GM18511 (cell line): ENCODE data around the gene THOC5.
"Not testable (repeated sequence)": the region's sequence is repeated elsewhere in the genome, so short reads cannot be mapped to it uniquely, and the experiment has no call there.

Source experiments
- ATAC-seq: cut with Tn5 transposase; IDR thresholded peaks from one replicate; pipeline ENCODE4 v1.9.1; 2021; ENCODE audit warnings: mild to moderate bottlenecking, moderate library complexity; ENCODE audit not compliant: unreplicated experiment

Gene THOC5

DNA sequence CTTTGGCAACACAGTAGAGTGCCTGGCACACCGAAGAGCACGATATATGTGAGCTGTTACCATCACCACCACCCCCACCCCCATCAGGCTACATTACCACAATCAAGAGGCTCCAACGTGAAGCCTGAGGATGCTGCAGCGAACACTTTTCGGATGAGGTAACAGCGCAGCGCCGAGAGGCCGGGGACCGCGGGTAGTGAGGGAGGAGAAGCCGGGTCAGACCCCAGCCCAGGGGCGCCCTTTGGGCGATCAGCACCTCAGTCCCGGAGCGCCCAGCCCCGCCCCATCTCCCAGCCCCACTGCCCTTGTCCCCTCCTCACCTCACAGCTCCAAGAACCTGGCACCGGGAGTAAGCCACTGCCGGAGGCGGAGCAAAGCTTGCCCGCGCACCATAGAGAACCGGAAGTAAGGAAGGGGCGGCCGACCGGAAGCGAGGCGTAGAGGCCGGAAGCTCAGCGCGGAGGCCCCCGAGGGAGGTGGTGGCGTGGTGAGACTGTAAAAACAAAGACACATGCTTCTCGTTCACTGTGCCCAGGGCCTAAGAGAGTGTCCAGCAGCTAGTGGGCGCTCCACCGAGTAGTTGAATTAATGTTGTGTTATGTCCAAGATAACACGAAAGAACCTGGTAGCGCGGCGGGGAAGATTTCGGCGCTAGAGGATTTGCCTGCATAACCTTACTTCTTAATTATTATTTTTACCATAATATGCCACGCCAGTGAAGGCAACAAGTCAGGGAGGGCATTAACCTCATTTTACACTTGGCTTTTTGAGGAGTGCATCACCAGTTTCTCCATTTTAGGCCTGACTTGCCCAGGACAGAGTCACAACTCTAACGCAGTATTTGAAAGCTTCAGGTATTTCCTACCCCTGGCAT lies at the start of gene THOC5:
TSS of gene THOC5 (minus strand) at position 407 of the 874 bp plus-strand sequence. CDS start 4,610 bp downstream, outside the sequence.
- ATAC-seq: peak; percentile 97

DNA sequence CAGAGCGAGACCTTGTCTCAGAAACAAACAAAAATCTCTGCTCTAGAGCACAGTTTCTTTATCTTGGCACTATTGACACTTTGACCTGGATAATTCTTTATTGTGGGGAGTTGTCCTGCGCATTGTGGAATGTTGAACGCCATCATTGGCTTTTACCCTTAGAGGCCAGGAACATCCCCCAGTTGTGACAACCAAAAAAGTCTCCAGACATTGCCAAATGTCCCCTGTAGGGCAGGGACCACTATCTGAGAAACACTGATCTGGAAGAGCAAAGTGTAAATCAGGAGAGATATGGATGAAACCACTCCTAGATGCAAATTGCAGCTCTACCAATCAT lies 45.1 kb upstream of the THOC5 start:
- ATAC-seq: no peak

DNA sequence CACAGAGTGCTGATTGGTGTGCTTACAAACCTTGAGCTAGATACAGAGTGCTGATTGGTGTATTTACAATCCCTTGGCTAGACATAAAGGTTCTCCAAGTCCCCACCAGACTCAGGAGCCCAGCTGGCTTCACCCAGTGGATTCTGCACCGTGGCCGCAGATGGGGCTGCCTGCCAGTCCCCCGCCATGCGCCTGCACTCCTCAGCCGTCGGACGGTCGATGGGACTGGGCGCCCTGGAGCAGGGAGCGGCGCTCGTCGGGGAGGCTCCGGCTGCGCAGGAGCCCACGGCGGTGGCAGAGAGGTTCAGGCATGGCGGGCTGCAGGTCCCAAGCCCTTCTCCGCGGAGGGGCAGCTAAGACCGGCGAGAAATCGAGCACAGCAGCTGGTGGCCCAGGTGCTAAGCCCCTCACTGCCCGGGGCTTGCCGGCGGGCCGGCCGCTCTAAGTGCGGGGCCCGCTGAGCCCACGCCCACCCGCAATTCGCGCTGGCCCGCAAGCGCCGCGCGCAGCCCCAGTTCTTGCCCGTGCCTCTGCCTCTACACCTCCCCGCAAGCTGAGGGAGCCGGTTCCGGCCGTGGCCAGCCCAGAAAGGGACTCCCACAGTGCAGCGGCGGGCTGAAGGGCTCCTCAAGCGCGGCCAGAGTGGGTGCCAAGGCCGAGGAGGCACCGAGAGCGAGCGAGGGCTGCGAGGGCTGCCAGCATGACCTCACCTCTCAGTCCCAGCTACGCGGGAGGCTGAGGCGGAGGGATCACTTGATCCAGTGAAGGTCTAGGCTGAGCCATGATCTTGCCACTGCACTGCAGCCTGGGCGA lies 44.5 kb upstream of the THOC5 start:
- not testable (repeated sequence) for ATAC-seq

DNA sequence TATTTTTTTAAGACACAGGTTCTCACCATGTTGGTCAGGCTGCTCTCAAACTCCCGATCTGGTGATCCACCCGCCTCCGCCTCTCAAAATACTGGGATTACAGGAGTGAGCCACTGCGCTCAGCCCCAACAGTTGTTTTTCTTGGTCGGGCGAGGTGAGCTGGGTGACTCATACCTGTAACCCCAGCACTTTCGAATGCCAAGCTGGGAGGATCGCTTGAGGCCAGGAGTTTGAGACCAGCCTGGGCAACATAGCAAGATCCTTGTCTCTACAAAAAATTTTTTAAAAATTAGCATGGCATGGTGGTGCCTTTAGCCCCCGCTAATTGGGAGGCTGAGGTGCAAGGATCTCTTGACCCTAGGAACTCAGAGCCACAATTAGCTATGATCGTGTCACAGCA lies 42.9 kb upstream of the THOC5 start:
- ATAC-seq: no peak

DNA sequence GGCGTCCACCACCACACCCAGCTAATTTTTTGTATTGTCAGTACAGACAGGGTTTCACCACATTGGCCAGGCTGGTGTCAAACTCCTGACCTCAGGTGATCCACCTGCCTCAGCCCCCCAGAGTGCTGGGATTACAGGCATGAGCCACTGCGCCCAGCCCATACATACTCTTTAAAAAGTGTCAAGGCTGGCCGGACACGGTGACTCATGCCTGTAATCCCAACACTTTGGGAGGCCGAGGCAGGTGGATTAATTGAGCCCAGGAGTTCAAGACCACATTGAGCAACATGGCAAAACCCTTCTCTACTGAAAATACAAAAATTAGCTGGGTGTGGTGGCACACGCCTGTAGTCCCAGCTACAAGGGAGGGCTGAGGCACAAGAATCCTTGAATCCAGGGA lies 40.9 kb upstream of the THOC5 start:
- ATAC-seq: not testable (repeated sequence)

DNA sequence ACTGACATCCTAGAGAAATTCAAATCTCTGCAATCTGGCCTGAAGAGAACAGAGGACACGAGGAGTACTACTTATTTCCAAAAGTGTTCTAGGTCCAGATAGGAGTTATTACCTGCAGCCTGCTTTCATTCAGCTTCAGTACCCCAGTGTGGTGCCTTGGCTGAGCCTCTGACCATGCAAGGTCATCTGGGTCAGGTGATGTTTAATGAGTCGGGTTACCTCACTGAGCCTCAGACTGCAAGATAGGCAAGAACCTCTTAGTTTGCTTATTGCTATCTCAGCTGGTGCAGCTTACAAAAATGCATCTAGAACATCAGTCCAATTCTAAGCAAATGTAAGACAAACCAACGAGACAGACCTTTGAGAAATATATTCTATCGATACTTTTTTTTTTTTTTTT lies 40.4 kb upstream of the THOC5 start:
- no peak for ATAC-seq

DNA sequence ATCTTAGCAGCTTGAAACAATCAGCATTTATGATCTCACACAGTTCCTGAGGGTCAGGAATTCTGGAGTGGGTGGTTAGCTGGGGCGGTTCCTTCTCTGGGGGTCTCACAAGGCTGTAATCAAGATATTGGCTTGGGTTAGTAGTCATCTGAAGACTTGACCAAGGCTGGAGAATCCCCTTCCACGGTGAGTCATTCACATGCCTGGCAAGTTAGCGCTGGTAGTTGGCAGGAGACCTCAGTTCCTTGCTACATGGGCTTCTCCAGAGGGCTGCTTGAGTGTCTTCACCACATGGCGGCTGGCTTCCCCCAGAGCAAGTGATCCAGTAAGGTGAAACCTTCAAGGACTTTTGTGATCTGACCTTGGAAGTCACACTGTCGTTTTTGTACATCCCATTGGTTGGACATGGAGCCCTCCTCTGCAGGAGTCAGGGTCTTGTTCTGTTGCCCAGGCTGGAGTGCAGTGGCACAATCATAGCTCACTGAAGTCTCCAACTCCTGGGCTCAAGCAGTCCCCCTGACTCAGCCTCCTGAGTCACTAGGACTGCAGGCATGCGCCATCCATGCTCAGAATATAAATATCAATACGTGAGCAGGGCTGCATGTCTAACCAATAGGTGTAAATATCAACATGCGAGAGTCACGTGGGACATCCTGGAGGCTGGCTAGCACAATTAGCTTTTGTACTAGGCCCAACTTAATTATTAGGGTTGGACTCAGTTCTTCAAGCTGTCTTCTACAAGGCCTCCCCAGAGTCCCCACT lies 34.6 kb upstream of the THOC5 start:
- no peak for ATAC-seq

DNA sequence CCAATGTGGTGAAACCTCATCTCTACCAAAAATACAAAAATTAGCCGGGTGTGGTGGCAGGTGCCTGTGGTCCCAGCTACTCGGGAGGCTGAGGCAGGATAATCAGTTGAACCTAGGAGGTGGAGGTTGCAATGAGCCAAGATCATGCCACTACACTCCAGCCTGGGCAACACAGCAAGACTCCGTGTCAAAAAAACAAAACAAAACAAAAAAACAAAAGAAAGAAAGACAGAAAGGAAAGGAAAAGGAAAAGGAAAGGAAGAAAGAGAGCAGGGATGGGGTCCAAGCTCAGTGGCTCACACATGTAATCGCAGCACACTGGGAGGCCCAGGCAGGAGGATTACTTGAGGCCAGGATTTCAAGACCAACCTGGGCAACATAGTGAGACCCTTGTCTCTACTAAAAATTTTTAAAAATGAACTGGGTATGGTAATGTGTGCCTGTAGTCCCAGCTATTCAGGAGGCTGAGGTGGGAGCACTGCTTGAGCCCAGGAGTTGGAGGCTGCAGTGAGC lies 32.7 kb upstream of the THOC5 start:
- not testable (repeated sequence) for ATAC-seq

DNA sequence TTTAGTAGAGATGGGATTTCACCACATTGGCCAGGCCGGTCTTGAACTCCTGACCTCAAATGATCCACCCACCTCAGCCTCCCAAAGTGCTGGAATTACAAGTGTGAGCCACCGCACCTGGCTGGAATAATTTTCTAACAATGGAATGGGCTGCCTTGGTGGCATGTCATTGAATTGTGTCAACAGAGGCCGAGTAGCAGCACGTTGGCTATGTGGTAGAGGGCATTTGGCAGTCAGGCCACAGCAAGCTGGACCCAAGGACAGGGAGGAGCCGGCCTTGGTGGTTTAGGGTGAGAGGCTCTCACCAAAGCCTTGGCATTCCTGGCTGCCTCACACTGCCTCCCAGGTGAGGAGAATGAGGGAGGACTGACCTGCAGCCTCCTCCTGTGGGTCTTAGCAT lies 31.4 kb upstream of the THOC5 start:
- no peak for ATAC-seq

DNA sequence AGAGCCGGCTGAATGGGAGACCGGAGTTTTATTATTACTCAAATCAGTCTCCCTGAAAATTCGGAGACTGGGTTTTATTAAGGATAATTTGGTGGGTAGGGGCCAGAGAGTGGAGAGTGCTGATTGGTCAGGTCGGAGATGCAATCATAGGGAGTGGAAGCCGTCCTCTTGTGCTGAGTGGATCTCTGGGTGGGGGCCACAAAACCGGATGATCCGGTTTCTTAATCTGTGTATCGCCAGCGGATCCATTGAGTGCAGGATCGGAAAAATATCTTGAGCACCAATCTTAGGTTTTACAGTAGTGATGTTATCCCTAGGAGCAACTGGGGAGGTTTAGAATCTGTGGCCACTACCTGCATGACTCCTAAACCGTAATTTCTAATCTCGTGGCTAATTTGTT lies 28.2 kb upstream of the THOC5 start:
- ATAC-seq: no peak

DNA sequence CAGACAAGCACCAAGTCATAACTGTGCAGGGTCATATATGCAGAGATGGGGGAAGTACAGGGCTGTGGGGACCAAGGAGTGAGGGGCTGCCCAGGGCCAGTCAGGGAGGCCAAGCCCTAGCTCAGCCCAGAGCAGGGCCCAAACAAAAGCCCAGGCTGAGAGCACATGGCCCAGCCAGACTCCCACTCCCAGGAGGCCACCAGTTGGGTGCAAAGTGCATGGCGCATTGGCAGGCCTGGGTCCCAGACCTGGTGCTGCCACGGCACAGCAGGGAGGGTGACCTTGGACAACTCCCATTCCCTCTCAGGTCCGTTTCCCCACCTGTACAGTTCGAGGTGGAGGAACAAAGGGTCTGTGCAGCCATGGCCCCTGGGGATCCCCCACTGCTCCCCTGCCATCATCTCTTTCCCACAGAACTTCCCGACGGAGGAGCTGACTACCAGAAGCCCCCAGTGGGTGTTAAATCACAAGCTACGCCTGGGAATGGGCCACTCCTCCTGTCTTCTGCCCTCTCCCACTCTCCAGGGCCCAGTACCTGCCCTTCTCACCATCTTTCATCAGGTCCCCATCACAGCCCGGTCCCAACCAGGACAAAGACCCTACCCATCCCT lies 26.7 kb upstream of the THOC5 start:
- ATAC-seq: peak; percentile 12

DNA sequence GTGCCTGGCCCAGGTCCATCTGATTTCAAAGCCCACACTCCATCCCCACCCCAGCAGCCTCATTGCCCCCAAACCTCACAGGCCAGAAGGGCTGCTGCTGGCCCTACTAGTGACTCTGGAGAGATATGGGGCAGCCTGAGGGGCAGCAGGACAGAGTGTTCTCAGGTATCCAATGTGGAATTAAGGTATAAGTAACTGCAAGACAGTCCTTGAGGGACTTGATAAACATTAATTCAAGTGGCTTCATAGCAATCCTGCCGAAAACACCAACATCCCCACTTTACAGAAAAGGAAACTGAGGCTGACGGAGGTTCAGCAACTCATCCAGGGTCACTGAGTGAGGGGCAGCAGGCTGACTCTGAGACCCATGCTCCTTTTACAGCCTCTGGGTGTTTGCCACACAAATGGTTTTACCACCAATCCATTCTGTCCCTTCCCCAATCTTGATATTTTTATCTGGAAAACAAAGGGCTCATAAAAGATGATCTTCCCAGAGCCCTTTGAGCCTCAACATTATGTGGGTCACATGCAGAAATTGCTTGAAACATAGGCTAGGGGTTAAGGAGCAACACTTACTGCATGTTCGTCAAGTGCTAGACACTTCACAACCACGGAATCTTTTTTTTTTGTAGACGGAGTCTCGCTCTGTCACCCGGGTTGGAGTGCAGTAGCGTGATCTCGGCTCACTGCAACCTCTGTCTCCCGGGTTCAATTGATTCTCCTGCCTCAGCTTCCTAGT lies 25.1 kb upstream of the THOC5 start:
- ATAC-seq: no peak

DNA sequence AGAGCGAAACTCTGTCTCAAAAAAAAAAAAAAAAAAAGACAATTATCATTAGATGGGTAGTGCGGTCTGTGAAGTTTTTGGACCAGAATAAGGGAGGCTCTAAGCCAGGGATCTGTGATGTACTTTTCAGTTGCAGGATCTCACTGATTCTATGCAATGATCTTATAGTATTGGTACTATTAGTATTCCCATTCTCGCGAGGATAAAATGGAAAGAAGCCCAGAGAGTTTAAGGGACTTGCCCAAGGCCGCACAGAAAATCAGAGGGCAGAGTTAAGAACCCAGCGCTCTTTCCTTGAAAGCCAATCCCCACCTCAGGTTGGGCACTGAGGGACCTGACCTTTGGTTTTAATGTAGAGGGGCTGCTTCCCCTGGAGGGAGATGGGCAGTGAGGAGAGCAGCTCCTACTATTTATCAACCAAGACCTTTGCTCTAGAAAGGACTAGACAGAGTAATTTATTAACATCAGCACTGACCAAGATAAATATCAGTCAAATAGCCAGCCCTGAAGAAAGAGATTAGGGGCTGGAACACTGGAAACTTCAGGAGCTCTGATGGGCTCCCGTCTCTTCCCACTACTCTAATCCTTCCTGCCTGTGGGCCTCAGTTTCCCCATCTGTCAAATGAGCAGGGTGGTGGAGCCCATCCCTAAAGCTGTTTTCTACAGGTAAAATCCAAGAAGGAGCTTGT lies 21.3 kb upstream of the THOC5 start:
- ATAC-seq: no peak

DNA sequence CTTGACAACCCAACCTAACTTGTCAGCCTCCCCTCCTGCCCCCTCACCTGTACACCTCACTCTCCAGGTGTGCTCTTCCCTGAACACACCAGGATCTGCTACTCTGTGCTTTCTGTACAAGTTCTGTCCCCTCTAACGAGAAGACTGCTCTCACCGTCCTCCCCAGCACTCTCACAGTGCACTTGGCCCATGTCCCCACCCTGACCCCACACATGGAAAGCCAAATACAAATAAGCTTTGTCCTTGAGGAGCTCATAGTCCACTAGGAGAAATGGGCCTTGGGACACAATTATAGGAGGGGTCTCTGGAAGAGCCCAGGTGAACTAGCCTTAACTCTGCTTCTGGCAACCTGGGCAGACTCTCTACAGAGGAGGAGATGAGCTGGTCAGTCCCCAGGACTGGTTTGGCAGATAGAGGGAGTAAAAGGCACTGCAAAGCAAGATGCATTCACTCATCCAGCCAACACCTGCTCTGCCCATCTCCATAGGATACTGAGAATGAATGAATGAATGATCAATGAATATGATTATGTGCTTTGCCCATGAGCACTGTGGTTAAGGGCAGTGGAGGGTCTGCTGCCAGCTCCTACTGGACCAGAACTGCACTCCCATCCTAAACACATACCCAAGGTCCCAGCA lies 17.5 kb upstream of the THOC5 start:
- ATAC-seq: no peak

DNA sequence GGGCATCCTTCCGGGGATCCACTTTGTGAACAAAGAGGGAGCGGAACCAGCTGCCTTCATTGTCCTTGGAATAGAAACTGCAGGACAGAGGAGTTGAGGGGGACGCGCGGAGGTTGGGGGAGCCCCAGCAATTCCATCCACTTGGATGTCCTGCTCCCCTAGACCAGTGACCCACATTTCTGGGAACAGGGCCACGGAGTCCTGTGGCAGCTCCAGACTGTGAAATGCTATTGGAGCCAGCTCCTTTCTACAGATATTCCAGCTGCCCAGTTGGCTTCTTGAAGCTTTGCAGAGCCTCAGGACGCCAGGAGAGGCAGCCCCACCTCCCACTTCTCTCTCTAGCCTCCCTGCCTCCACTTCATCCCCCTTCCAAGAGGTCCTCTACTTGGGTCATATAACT lies 16.9 kb upstream of the THOC5 start:
- no peak for ATAC-seq

DNA sequence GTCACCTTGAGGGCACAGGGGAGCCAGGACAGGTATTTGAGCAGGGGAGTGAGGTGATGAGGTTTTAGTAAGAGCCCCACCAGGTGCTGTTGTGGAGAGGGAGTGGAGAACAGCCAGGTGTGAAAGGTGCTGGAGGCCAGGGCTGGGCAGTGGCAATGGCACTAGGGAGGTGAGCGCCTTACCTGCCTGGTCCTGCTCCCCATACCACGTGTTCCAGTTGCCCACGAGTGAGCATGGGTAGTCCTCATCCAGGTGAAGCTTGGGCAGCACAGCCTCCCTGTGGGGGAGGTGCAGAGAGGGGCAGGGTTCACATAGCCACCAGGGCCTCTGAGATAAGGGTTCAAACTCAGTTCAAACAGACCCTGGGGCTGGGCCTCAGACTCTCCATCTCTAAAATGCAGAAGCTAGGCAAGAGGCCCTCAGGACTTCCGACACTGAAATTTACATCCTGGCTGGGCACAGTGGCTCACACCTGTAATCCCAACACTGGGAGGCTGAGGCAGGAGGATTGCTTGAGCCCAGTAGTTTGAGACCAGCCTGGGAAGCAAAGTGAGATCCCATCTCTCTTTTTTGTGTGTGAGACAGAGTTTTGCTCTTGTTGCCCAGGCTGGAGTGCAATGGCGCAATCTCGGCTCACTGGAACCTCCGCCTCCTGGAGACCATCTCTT lies 15.6 kb upstream of the THOC5 start:
- no peak for ATAC-seq

DNA sequence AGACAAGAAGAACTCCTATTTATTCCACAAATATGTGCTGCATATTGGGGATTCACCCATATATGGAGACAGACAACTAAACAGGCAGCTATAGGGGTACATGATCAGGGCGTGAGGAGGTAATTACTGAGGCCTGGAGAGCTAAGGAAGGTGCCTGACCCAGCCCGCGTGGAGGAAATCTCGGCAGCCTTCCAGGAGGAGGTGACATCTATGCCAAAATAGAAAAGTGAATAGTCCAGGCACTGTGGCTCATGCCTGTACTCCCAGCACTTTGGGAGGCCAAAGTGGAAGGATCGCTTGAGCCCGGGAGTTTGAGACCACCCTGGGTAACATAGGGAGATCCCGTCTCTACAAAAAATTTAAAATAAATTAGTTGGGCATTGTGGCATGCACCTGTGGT lies 13.8 kb upstream of the THOC5 start:
- ATAC-seq: no peak

DNA sequence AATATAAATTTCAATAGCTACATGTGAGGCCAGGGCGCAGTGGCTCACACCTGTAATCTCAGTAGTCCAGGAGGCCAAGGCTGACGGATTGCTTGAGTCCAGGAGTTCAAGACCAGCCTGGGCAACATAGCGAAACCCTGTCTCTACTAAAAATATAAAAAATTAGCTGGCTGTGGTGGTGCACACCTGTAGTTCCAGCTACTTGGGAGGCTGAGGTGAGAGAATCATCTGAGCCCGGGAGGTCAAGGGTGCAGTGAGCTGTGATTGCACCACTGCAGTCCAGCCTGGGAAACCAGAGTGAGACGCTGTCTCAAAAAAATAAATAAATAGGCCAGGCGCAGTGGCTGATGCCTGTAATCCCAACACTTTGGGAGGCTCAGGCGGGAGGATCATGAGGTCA lies 13.0 kb upstream of the THOC5 start:
- ATAC-seq: not testable (repeated sequence)
